Liver (tissue), 9 donors: ENCODE data around the gene EIF1AD. TPM values are rescaled to one million over a fixed set of nuclear protein-coding genes. Genes with fewer than 3 reads are reported as not detected.

ENCODE experiments used
- DNase-seq: peaks from one replicate; pipeline ENCODE4 v3.0.0-alpha.2; 2017; ENCODE audit warnings: low spot score
- H3K27ac ChIP-seq, 2 donors: one replicate each; pipeline ENCODE4 v1.7.0; 2013; ENCODE audit warnings: inconsistent platforms in 2 of 2, low read length in 2 of 2, control low read depth in 1 of 2, low read depth in 1 of 2, mild to moderate bottlenecking in 1 of 2
- H3K27me3 ChIP-seq, 4 donors: one replicate each; pipeline versions ENCODE4 v1.6.1 to v1.7.0; 2013; ENCODE audit warnings: low read length in 3 of 4, inconsistent platforms in 1 of 4, mild to moderate bottlenecking in 1 of 4, moderate library complexity in 1 of 4; ENCODE audit not compliant: control insufficient read depth in 4 of 4, insufficient read depth in 4 of 4
- H3K36me3 ChIP-seq, 4 donors: one replicate each; pipeline versions ENCODE4 v1.6.1 to v1.7.0; 2013; ENCODE audit warnings: low read length in 3 of 4, mild to moderate bottlenecking in 3 of 4, low read depth in 1 of 4, moderate library complexity in 1 of 4; ENCODE audit not compliant: control insufficient read depth in 4 of 4, insufficient read depth in 3 of 4
- H3K4me1 ChIP-seq, 4 donors: one replicate each; pipeline versions ENCODE4 v1.6.1 to v1.7.0; 2013; ENCODE audit warnings: low read length in 3 of 4, mild to moderate bottlenecking in 3 of 4, moderate library complexity in 1 of 4; ENCODE audit not compliant: control insufficient read depth in 4 of 4, insufficient read depth in 4 of 4
- H3K4me3 ChIP-seq, 3 donors: one replicate each; pipeline versions ENCODE4 v1.6.1 to v1.7.0; 2013; ENCODE audit warnings: low read length in 3 of 3, control low read depth in 1 of 3, low read depth in 1 of 3, mild to moderate bottlenecking in 1 of 3
- H3K9ac ChIP-seq, 2 donors: one replicate each; pipeline ENCODE4 v1.7.0; 2013; ENCODE audit warnings: low read length in 2 of 2, mild to moderate bottlenecking in 2 of 2, moderate library complexity in 2 of 2, control low read depth in 1 of 2, low read depth in 1 of 2
- H3K9me3 ChIP-seq, 4 donors: one replicate each; pipeline versions ENCODE4 v1.6.1 to v1.7.0; 2013; ENCODE audit warnings: low read length in 3 of 4; ENCODE audit not compliant: control insufficient read depth in 4 of 4
- ATF3 ChIP-seq: IDR thresholded peaks from 2 replicates; pipeline ENCODE4 v1.6.1; 2016; ENCODE audit warnings: antibody characterized with exemption
- CTCF ChIP-seq: fragments of 150-350 bp; IDR thresholded peaks from 2 replicates; pipeline ENCODE4 v1.5.1; 2017; ENCODE audit warnings: improper control_type of control experiment, low read depth, low read length; ENCODE audit not compliant: missing input control
- EGR1 ChIP-seq, 2 donors: IDR thresholded peaks; 2 replicates each; pipeline ENCODE4 v1.6.1; 2016 to 2018; ENCODE audit warnings: antibody characterized with exemption in 2 of 2, low read depth in 2 of 2
- FOXA1 ChIP-seq: IDR thresholded peaks from 2 replicates; pipeline ENCODE4 v1.6.1; 2016; ENCODE audit warnings: antibody characterized with exemption
- FOXA2 ChIP-seq: IDR thresholded peaks from 2 replicates; pipeline ENCODE4 v1.6.1; 2016; ENCODE audit warnings: antibody characterized with exemption
- GABPA ChIP-seq, 2 donors: IDR thresholded peaks in 1 of 2; conservative IDR thresholded peaks in 1 of 2; 2 replicates each; pipeline ENCODE4 v1.6.1; 2016; ENCODE audit warnings: antibody characterized with exemption in 2 of 2, mild to moderate bottlenecking in 1 of 2, moderate library complexity in 1 of 2
- HNF4A ChIP-seq, 2 donors: conservative IDR thresholded peaks; 2 replicates each; pipeline ENCODE4 v1.6.1; 2016; ENCODE audit warnings: antibody characterized with exemption in 2 of 2, mild to moderate bottlenecking in 2 of 2
- HNF4G ChIP-seq: IDR thresholded peaks from 2 replicates; pipeline ENCODE4 v1.6.1; 2016; ENCODE audit warnings: antibody characterized with exemption
- JUND ChIP-seq, 2 donors: IDR thresholded peaks; 2 replicates each; pipeline ENCODE4 v1.6.1; 2016; ENCODE audit warnings: antibody characterized with exemption in 2 of 2
- MAX ChIP-seq: IDR thresholded peaks from 2 replicates; pipeline ENCODE4 v1.6.1; 2016; ENCODE audit warnings: antibody characterized with exemption
- NR2F2 ChIP-seq: IDR thresholded peaks from 2 replicates; pipeline ENCODE4 v1.6.1; 2016; ENCODE audit warnings: antibody characterized with exemption
- RAD21 ChIP-seq, 2 donors: IDR thresholded peaks; 2 replicates each; pipeline ENCODE4 v1.6.1; 2016; ENCODE audit warnings: antibody characterized with exemption in 2 of 2, mild to moderate bottlenecking in 2 of 2
- REST ChIP-seq: IDR thresholded peaks from 2 replicates; pipeline ENCODE4 v1.6.1; 2016; ENCODE audit warnings: antibody characterized with exemption, mild to moderate bottlenecking
- RXRA ChIP-seq, 2 donors: IDR thresholded peaks; 2 replicates each; pipeline ENCODE4 v1.6.1; 2017 to 2018; ENCODE audit warnings: antibody characterized with exemption in 2 of 2, mild to moderate bottlenecking in 1 of 2
- SP1 ChIP-seq: IDR thresholded peaks from 2 replicates; pipeline ENCODE4 v1.6.1; 2018; ENCODE audit warnings: antibody characterized with exemption, mild to moderate bottlenecking
- TAF1 ChIP-seq: conservative IDR thresholded peaks from 2 replicates; pipeline ENCODE4 v1.6.1; 2016; ENCODE audit warnings: antibody characterized with exemption, mild to moderate bottlenecking
- YY1 ChIP-seq: IDR thresholded peaks from 2 replicates; pipeline ENCODE4 v1.6.1; 2016; ENCODE audit warnings: antibody characterized with exemption, mild to moderate bottlenecking
- ZBTB33 ChIP-seq: IDR thresholded peaks from 2 replicates; pipeline ENCODE4 v1.6.1; 2016; ENCODE audit warnings: antibody characterized with exemption
- WGBS: extraction: QIAGEN DNeasy Blood & Tissue Kit; methylation state at CpG from one replicate; pipeline ENCODE4 v1.1.7; 2013; 5-methylcytosine and 5-hydroxymethylcytosine counted together
- polyA plus RNA-seq, 2 donors: library from polyadenylated mRNA; stranded (reverse) in 1 of 2; unstranded in 1 of 2; fragments of 200-250 nt in 1 of 2; fragments of >200 nt in 1 of 2; fragmentation: Nextera tagmentation in 1 of 2; extraction: Ambion mirVana in 1 of 2; gene quantifications; one replicate each; pipeline versions ENCODE4 v1.2.1 to v1.2.3, GENCODE V29; 2013 to 2015
- total RNA-seq, 2 donors: library from RNA; depleted of rRNA; stranded (reverse); fragments of >200 nt; gene quantifications; one replicate each; pipeline ENCODE4 v1.2.3, GENCODE V29; 2014
- donor health status: healthy.
- donor health status: healthy.
- donor health status: healthy.
- donor health status: healthy.
- donor health status: healthy.

EIF1AD gene
- total and polyA plus RNA-seq, 4 donors, result 6.3 to 18.2 (median 14.2) TPM

- no peak for TF ChIP-seq GABPA (IDR thresholded peaks at IDR 0.05 in 1 of 2, conservative IDR thresholded peaks at IDR 0.05 in 1 of 2)
- TF ChIP-seq RXRA (IDR thresholded peaks at IDR 0.05), result no peak
- no peak for TF ChIP-seq ATF3
- TF ChIP-seq TAF1, result no peak
- no peak for TF ChIP-seq EGR1 (IDR thresholded peaks at IDR 0.05; ENCODE audit: low read depth in 2 of 2)
- TF ChIP-seq RAD21 (IDR thresholded peaks at IDR 0.05), result no peak
- no peak for TF ChIP-seq YY1
- TF ChIP-seq NR2F2, result no peak
- TF ChIP-seq ZBTB33, result no peak
- TF ChIP-seq FOXA2, result no peak
- no peak for TF ChIP-seq FOXA1
- TF ChIP-seq CTCF, result no peak
- TF ChIP-seq MAX, result no peak
- no peak for TF ChIP-seq HNF4G
- no peak for TF ChIP-seq SP1
- TF ChIP-seq REST, result no peak
- TF ChIP-seq JUND (IDR thresholded peaks at IDR 0.05), result no peak
- no peak for TF ChIP-seq HNF4A (conservative IDR thresholded peaks at IDR 0.05)
- no peaks in the 10 kb centered on the region for H3K4me1 ChIP-seq
- WGBS, result 76% methylated on average over 8 of the region's 8 CpGs
- H3K27me3 ChIP-seq, result peaks cover 0 to 5% (median 0%) of the 10 kb centered on the region in 4 donors
- DNase-seq, result no peak
- H3K36me3 ChIP-seq, result no peaks in the 10 kb centered on the region
- H3K27ac ChIP-seq, result no peak overlapping the region
- no peak overlapping the region for H3K9ac ChIP-seq
- H3K4me3 ChIP-seq, result no peak overlapping the region
- no peaks in the 10 kb centered on the region for H3K9me3 ChIP-seq
These were observed 31.2 kb upstream of the EIF1AD start for GRCh38 chr11:66032957-66033735.
